HepG2 (cell line): ENCODE data around the gene UBE3A. TPM values are rescaled to one million over a fixed set of nuclear protein-coding genes. Genes with fewer than 3 reads are reported as not detected.

ENCODE experiments used
- ARID5B ChIP-seq: IDR thresholded peaks from 2 replicates; pipeline ENCODE4 v1.4.0; 2020; ENCODE audit warnings: mild to moderate bottlenecking, missing genetic modification reagents
- EP300 ChIP-seq, 3 experiments: sonication (generic) in 1 of 3; formaldehyde crosslinking in 1 of 3; IDR thresholded peaks; 2 replicates each; pipeline versions ENCODE4 v1.5.1 to v1.6.1; 2011 to 2020; ENCODE audit warnings: low read depth in 2 of 3, low read length in 2 of 3, borderline replicate concordance in 1 of 3, improper control_type of control experiment in 1 of 3, mild to moderate bottlenecking in 1 of 3, missing genetic modification reagents in 1 of 3, moderate library complexity in 1 of 3
- FLYWCH1 ChIP-seq: sonication (generic); formaldehyde crosslinking; IDR thresholded peaks from 2 replicates; pipeline ENCODE4 v1.8.1; 2023; ENCODE audit warnings: mild to moderate bottlenecking, missing genetic modification reagents
- FOXA3 ChIP-seq: IDR thresholded peaks from 2 replicates; pipeline ENCODE4 v1.6.1; 2016; ENCODE audit warnings: missing genetic modification reagents, missing compliant biosample characterization
- KDM5B ChIP-seq: sonication (generic); formaldehyde crosslinking; IDR thresholded peaks from 2 replicates; pipeline ENCODE4 v1.4.0; 2020; ENCODE audit warnings: missing genetic modification reagents, mild to moderate bottlenecking, borderline replicate concordance
- POLR2A ChIP-seq, 2 experiments: IDR thresholded peaks; 2 replicates each; pipeline ENCODE4 v1.6.1; 2011; ENCODE audit warnings: low read depth in 2 of 2, low read length in 2 of 2, mild to moderate bottlenecking in 1 of 2, moderate library complexity in 1 of 2; ENCODE audit not compliant: insufficient read depth in 1 of 2
- REXO4 ChIP-seq: sonication (generic); formaldehyde crosslinking; IDR thresholded peaks from 2 replicates; pipeline ENCODE4 v1.8.0; 2022; ENCODE audit warnings: missing genetic modification reagents, mild to moderate bottlenecking, borderline replicate concordance
- RORA ChIP-seq: sonication (generic); formaldehyde crosslinking; IDR thresholded peaks from 2 replicates; pipeline ENCODE4 v1.5.0; 2020; ENCODE audit warnings: mild to moderate bottlenecking, missing genetic modification reagents, moderate library complexity
- RXRA ChIP-seq: sonication (generic); formaldehyde crosslinking; IDR thresholded peaks from 2 replicates; pipeline ENCODE4 v1.5.1; 2020; ENCODE audit warnings: missing genetic modification reagents
- SIX1 ChIP-seq: sonication (generic); formaldehyde crosslinking; IDR thresholded peaks from 2 replicates; pipeline ENCODE4 v1.4.0; 2020; ENCODE audit warnings: missing genetic modification reagents, borderline replicate concordance
- SNAPC2 ChIP-seq: sonication (generic); formaldehyde crosslinking; IDR thresholded peaks from 2 replicates; pipeline ENCODE4 v1.8.1; 2022; ENCODE audit warnings: mild to moderate bottlenecking, missing genetic modification reagents
- SNAPC5 ChIP-seq: sonication (generic); formaldehyde crosslinking; IDR thresholded peaks from 2 replicates; pipeline ENCODE4 v1.8.1; 2023; ENCODE audit warnings: mild to moderate bottlenecking, missing genetic modification reagents, borderline replicate concordance
- STAG1 ChIP-seq: sonication (generic); formaldehyde crosslinking; IDR thresholded peaks from 2 replicates; pipeline ENCODE4 v1.4.0; 2020; ENCODE audit warnings: missing genetic modification reagents
- U2AF1 ChIP-seq: fragments of 200-400 bp; formaldehyde crosslinking; optimal IDR thresholded peaks from 2 replicates; pipeline ENCODE3; 2017; ENCODE audit warnings: mild to moderate bottlenecking, low read depth, low read length
- YY1 ChIP-seq: IDR thresholded peaks from 2 replicates; pipeline ENCODE4 v1.6.1; 2011; ENCODE audit warnings: low read length, low read depth, moderate library complexity, mild to moderate bottlenecking; ENCODE audit not compliant: insufficient read depth, insufficient replicate concordance
- ZBTB1 ChIP-seq: sonication (generic); formaldehyde crosslinking; IDR thresholded peaks from 2 replicates; pipeline ENCODE4 v1.4.0; 2020; ENCODE audit warnings: missing genetic modification reagents, borderline replicate concordance
- ZFY ChIP-seq: sonication (generic); formaldehyde crosslinking; IDR thresholded peaks from 2 replicates; pipeline ENCODE4 v1.4.0; 2020; ENCODE audit warnings: missing genetic modification reagents
- ZNF138 ChIP-seq: sonication (generic); formaldehyde crosslinking; IDR thresholded peaks from 2 replicates; pipeline ENCODE4 v1.5.0; 2020; ENCODE audit warnings: mild to moderate bottlenecking, low read depth, missing genetic modification reagents
- ZNF230 ChIP-seq: sonication (generic); formaldehyde crosslinking; IDR thresholded peaks from 2 replicates; pipeline ENCODE4 v1.4.0; 2020; ENCODE audit warnings: mild to moderate bottlenecking, missing genetic modification reagents
- ZNF383 ChIP-seq: sonication (generic); formaldehyde crosslinking; IDR thresholded peaks from 2 replicates; pipeline ENCODE4 v1.4.0; 2020; ENCODE audit warnings: missing genetic modification reagents, mild to moderate bottlenecking, borderline replicate concordance
- ZNF674 ChIP-seq: sonication (generic); formaldehyde crosslinking; IDR thresholded peaks from 2 replicates; pipeline ENCODE4 v1.5.0; 2020; ENCODE audit warnings: low read depth, mild to moderate bottlenecking, missing genetic modification reagents
- ZNF678 ChIP-seq: sonication (generic); formaldehyde crosslinking; IDR thresholded peaks from 2 replicates; pipeline ENCODE4 v1.4.0; 2020; ENCODE audit warnings: mild to moderate bottlenecking, missing genetic modification reagents
- ZNF691 ChIP-seq: sonication (generic); formaldehyde crosslinking; IDR thresholded peaks from 2 replicates; pipeline ENCODE4 v1.4.0; 2020; ENCODE audit warnings: missing genetic modification reagents, low read depth, mild to moderate bottlenecking, borderline replicate concordance
- ZNF780A ChIP-seq: sonication (generic); formaldehyde crosslinking; IDR thresholded peaks from 2 replicates; pipeline ENCODE4 v1.8.0; 2022; ENCODE audit warnings: mild to moderate bottlenecking, missing genetic modification reagents, moderate library complexity
- polyA plus RNA-seq, 8 experiments: library from polyadenylated mRNA; depleted of rRNA in 3 of 8; stranded (reverse) in 7 of 8; unstranded in 1 of 8; fragments of >200 nt; fragmentation: Illumina TruSeq in 4 of 8; extraction: Trizol in 4 of 8; gene quantifications; 2 replicates each; pipeline versions ENCODE4 v1.2.1 to v1.2.3, GENCODE V29; 2011 to 2016; ENCODE audit warnings: low read depth in 4 of 8, missing spikeins in 1 of 8, mixed read lengths in 1 of 8; ENCODE audit not compliant: insufficient read depth in 1 of 8
- total RNA-seq, 5 experiments: library from RNA; depleted of rRNA; stranded (reverse); fragments of >200 nt; fragmentation: Illumina TruSeq; extraction: Trizol; gene quantifications; 2 replicates each; pipeline ENCODE4 v1.2.3, GENCODE V29; 2016; ENCODE audit warnings: low read depth in 1 of 5

Gene UBE3A
- total and polyA plus RNA-seq, 2 of the 13 experiments (the other 11 are each of a cell fraction or from before 2014, with no cell fraction given): 17.3 to 80.5 TPM

- peak; percentile 38; the same call in 1 of the 2 replicates for TF ChIP-seq FOXA3 (CRISPR knock-in tag)
- TF ChIP-seq ZBTB1: no peak
- no peak for TF ChIP-seq ZNF138 (CRISPR knock-in tag)
- TF ChIP-seq ZNF691: no peak
- TF ChIP-seq SIX1 (CRISPR knock-in tag): peak; percentile 72; the same call in 1 of the 2 replicates
- TF ChIP-seq ZNF780A: no peak
- peak; percentile 39; the same call in 1 of the 2 replicates for TF ChIP-seq ARID5B (CRISPR knock-in tag)
- no peak for TF ChIP-seq YY1
- TF ChIP-seq STAG1: no peak
- no peak for TF ChIP-seq ZFY (CRISPR knock-in tag)
- no peak for TF ChIP-seq ZNF678 (CRISPR knock-in tag)
- no peak for TF ChIP-seq RORA (CRISPR knock-in tag)
- no peak for TF ChIP-seq KDM5B (CRISPR knock-in tag)
- no peak for TF ChIP-seq POLR2A (IDR thresholded peaks at IDR 0.05; ENCODE audit: insufficient read depth in 1 of 2, low read depth in 2 of 2, low read length in 2 of 2)
- TF ChIP-seq REXO4 (CRISPR knock-in tag): no peak
- TF ChIP-seq U2AF1: no peak
- no peak for TF ChIP-seq FLYWCH1
- no peak for TF ChIP-seq ZNF674
- no peak for TF ChIP-seq ZNF383 (CRISPR knock-in tag)
- 0 out of 4 replicates have a peak, but pooled peaks of 1 of the 2 experiments have one; percentile 13 for TF ChIP-seq EP300 (IDR thresholded peaks at IDR 0.05; ENCODE audit: low read depth in 2 of 2, low read length in 2 of 2)
- TF ChIP-seq EP300 (CRISPR knock-in tag; IDR thresholded peaks at IDR 0.05; ENCODE audit: borderline replicate concordance): no peak
- TF ChIP-seq ZNF230 (CRISPR knock-in tag): no peak
- TF ChIP-seq SNAPC2 (CRISPR knock-in tag): no peak
- TF ChIP-seq RXRA: no peak
- TF ChIP-seq SNAPC5 (CRISPR knock-in tag): no peak
- TF ChIP-seq, all 625 proteins: peak for 11
Measured at GRCh38 chr15:25436707-25437106, 2.1 kb downstream of the UBE3A start (continued).
